ENCODE results near the gene CENPW. TPM values are rescaled to one million over a fixed set of nuclear protein-coding genes. Genes with fewer than 3 reads are reported as not detected.

Gene CENPW
- total RNA-seq, 1 experiment from 2014 or later = 82.3 TPM

GRCh38 chr6:126367849-126368248, 27.9 kb downstream of the CENPW start:
- Histone ChIP-seq H3K9ac (ENCODE audit: extremely low read depth, insufficient read length, low read length) (no peak overlapping the region), H3K79me1 (ENCODE audit: insufficient read depth, low read depth, low read length, poor library complexity, severe bottlenecking) (no peaks in the 10 kb centered on the region), H3K56ac (ENCODE audit: insufficient read length, low read depth, low read length) (no peak overlapping the region), H3K27me3 (ENCODE audit: insufficient read depth, low read length) (no peaks in the 10 kb centered on the region), H2AFZ (ENCODE audit: low read length) (no peak overlapping the region), H3K27ac (ENCODE audit: insufficient read length, low read depth, low read length) (no peak overlapping the region), H2BK20ac (ENCODE audit: low read depth, low read length, poor library complexity, severe bottlenecking) (no peak overlapping the region), H3K23me2 (ENCODE audit: insufficient read length, low read depth, low read length, poor library complexity, severe bottlenecking) (no peaks in the 10 kb centered on the region), H4K8ac (replicated peaks; ENCODE audit: insufficient read length, low read depth, low read length) (no peak overlapping the region), H4K5ac (ENCODE audit: insufficient read length, low read depth, low read length) (no peak overlapping the region), H3K79me2 (ENCODE audit: insufficient read depth, low read length) (no peaks in the 10 kb centered on the region), H2AK5ac (ENCODE audit: insufficient read length, low read length) (no peak overlapping the region), H3T11ph (ENCODE audit: low read length) (no peak overlapping the region), H3K9me3 (ENCODE audit: control insufficient read depth, low read depth, low read length) (no peaks in the 10 kb centered on the region), H3K18ac (ENCODE audit: insufficient read length, low read depth, low read length) (no peak overlapping the region), H3K4me1 (ENCODE audit: insufficient read depth, low read length) (no peaks in the 10 kb centered on the region), H4K91ac (ENCODE audit: insufficient read length, low read depth, low read length) (no peak overlapping the region), H3K4me2 (ENCODE audit: insufficient read depth, insufficient read length, low read length) (no peak overlapping the region), H3K14ac (ENCODE audit: insufficient read depth, low read length) (no peak overlapping the region), H2BK15ac (ENCODE audit: low read depth, low read length) (no peak overlapping the region), H2BK12ac (ENCODE audit: insufficient read length, low read depth, low read length) (no peak overlapping the region), H2BK120ac (ENCODE audit: low read depth, low read length, poor library complexity, severe bottlenecking) (no peak overlapping the region), H3K23ac (ENCODE audit: insufficient read length, low read depth, low read length) (no peak overlapping the region), H3K4ac (ENCODE audit: low read depth, low read length) (no peak overlapping the region), H4K20me1 (ENCODE audit: control insufficient read depth, insufficient read depth, insufficient read length) (no peaks in the 10 kb centered on the region), H2BK5ac (ENCODE audit: insufficient read length, low read length) (no peak overlapping the region)
- Mint-ChIP-seq H3K9me3 (peaks cover 0 to 7% of the 10 kb centered on the region in 2 experiments; a peak in 2 of 5 replicates), H3K27me3 (ENCODE audit: low read depth) (no peaks in the 10 kb centered on the region), H3K4me3 (no peak overlapping the region), H3K4me1 (peaks cover 3% of the 10 kb centered on the region in 2 experiments; a peak in 2 of 4 replicates), H3K27ac (no peak overlapping the region), H3K36me3 (ENCODE audit: insufficient read depth in 1 of 3, low read depth in 3 of 3) (peaks cover 10 to 21% (median 11%) of the 10 kb centered on the region in 3 experiments)
- no peak for TF ChIP-seq CTCF (conservative IDR thresholded peaks at IDR 0.05)
- WGBS (ENCODE audit: extremely low coverage, insufficient read length, low lambda C conversion rate) = no CpG with 5 or more reads among the region's 4 CpGs
- DNase-seq = no peak
